Measurements from ENCODE around the gene PALS1. TPM values are rescaled to one million over a fixed set of nuclear protein-coding genes. Genes with fewer than 3 reads are reported as not detected.

PALS1 gene
- total and polyA plus RNA-seq, 2 donors (not counting 3 experiments of a cell fraction or from before 2014, with no cell fraction given), result 5.2 to 22.0 TPM

GRCh38 chr14:67199016-67199415, 42.2 kb upstream of the PALS1 start:
- Histone ChIP-seq H3K9ac (replicated peaks; ENCODE audit: extremely low read depth, insufficient read depth, low read length) (no peak overlapping the region), H3K9me3 (replicated peaks; ENCODE audit: control insufficient read depth, insufficient read depth, low read length) (no peaks in the 10 kb centered on the region), H2AFZ (ENCODE audit: low read depth, low read length) (no peak overlapping the region), H3K4me3 (replicated peaks in 1 of 3; ENCODE audit: insufficient read depth in 1 of 3, low read depth in 1 of 3, low read length in 3 of 3) (no peak overlapping the region), H3K9me1 (replicated peaks; ENCODE audit: control insufficient read depth, extremely low read depth, insufficient read depth, low read length) (no peaks in the 10 kb centered on the region), H3K27me3 (ENCODE audit: control insufficient read depth in 2 of 2, insufficient read depth in 2 of 2, low read length in 2 of 2) (no peaks in the 10 kb centered on the region), H3K4me2 (ENCODE audit: insufficient read depth, low read length) (no peak overlapping the region), H3K27ac (ENCODE audit: insufficient read depth, low read depth, low read length) (no peak overlapping the region), H3K36me3 (ENCODE audit: control insufficient read depth in 2 of 2, extremely low read depth in 1 of 2, insufficient read depth in 2 of 2, low read length in 2 of 2) (no peaks in the 10 kb centered on the region), H3K79me2 (ENCODE audit: control insufficient read depth, insufficient read depth, low read length) (no peaks in the 10 kb centered on the region), H3K4me1 (ENCODE audit: control insufficient read depth, extremely low read depth, insufficient read depth, low read length) (no peaks in the 10 kb centered on the region), H4K20me1 (replicated peaks; ENCODE audit: control insufficient read depth, extremely low read depth, insufficient read depth, low read length) (no peaks in the 10 kb centered on the region)
- dilution Hi-C loops (cut with MboI; ENCODE audit: extremely low pct_ligation_motif_present, low sequenced_read_pairs) (no loop called here), intact Hi-C loops (cut with micrococcal nuclease) (no loop called here)
- BruUV-seq (replicated peaks), result no TSS peak
- DNase-seq (ENCODE audit: low read depth, low spot score) (no peak), FAIRE-seq (no peak)
- no peak for TF ChIP-seq MAX (IDR thresholded peaks at IDR 0.05; ENCODE audit: insufficient read depth, insufficient read length)
- TF ChIP-seq FOS (IDR thresholded peaks at IDR 0.05; ENCODE audit: borderline replicate concordance, insufficient read depth, low read length), result no peak
- no peak for TF ChIP-seq POLR2AphosphoS5 (IDR thresholded peaks at IDR 0.05; ENCODE audit: insufficient read depth, low read depth, low read length)
- TF ChIP-seq CTCF (IDR thresholded peaks at IDR 0.05; ENCODE audit: extremely low read depth in 1 of 2, insufficient read depth in 1 of 2, low read depth in 1 of 2, low read length in 2 of 2), result no peak
- no peak for TF ChIP-seq EZH2 (IDR thresholded peaks at IDR 0.05; ENCODE audit: borderline replicate concordance, low read depth, low read length, severe bottlenecking)
- no peak for TF ChIP-seq JUN (IDR thresholded peaks at IDR 0.05; ENCODE audit: borderline replicate concordance, insufficient read depth, insufficient read length, low read depth)
- TF ChIP-seq POLR2A (IDR thresholded peaks at IDR 0.05; ENCODE audit: low read depth, low read length), result no peak
- TF ChIP-seq MYC (IDR thresholded peaks at IDR 0.05; ENCODE audit: low read depth, low read length), result no peak
- no peak for TF ChIP-seq GATA2 (IDR thresholded peaks at IDR 0.05; ENCODE audit: insufficient read depth, insufficient read length, low read depth, low read length)
- CTCF ChIA-PET, result no interaction called here
- POLR2A ChIA-PET, result no interaction called here
